WERI-Rb-1 (cell line): ENCODE data around the gene TMEM131L.

Source experiments
- DNase-seq: peaks from one replicate; pipeline ENCODE4 v3.0.0-alpha.2; 2020
- H3K27ac ChIP-seq: fragments of 250-450 bp; sonication (Bioruptor Pico); 2 replicates; pipeline ENCODE4 v1.5.1; 2020; ENCODE audit warnings: mild to moderate bottlenecking, moderate library complexity
- H3K27me3 ChIP-seq: fragments of 250-450 bp; sonication (Bioruptor Pico); 2 replicates; pipeline ENCODE4 v1.5.1; 2021; ENCODE audit warnings: mild to moderate bottlenecking, low read depth, moderate library complexity; ENCODE audit not compliant: insufficient read depth, severe bottlenecking
- H3K36me3 ChIP-seq: fragments of 250-450 bp; sonication (Bioruptor Pico); 2 replicates; pipeline ENCODE4 v1.5.1; 2020; ENCODE audit warnings: mild to moderate bottlenecking, moderate library complexity
- H3K4me3 ChIP-seq: 2 replicates; pipeline ENCODE4 v1.5.1; 2011; ENCODE audit warnings: low read depth, mild to moderate bottlenecking, control low read depth, low read length
- H3K9me3 ChIP-seq: fragments of 250-450 bp; sonication (Bioruptor Pico); 2 replicates; pipeline ENCODE4 v1.5.1; 2021; ENCODE audit warnings: mild to moderate bottlenecking, moderate library complexity; ENCODE audit not compliant: severe bottlenecking
- TF ChIP-seq, protein P1 (sequence below): IDR thresholded peaks from 2 replicates; pipeline ENCODE4 v1.5.1; 2011; ENCODE audit warnings: low read depth, mild to moderate bottlenecking, control low read depth, inconsistent platforms, low read length

The TMEM131L gene

DNA sequence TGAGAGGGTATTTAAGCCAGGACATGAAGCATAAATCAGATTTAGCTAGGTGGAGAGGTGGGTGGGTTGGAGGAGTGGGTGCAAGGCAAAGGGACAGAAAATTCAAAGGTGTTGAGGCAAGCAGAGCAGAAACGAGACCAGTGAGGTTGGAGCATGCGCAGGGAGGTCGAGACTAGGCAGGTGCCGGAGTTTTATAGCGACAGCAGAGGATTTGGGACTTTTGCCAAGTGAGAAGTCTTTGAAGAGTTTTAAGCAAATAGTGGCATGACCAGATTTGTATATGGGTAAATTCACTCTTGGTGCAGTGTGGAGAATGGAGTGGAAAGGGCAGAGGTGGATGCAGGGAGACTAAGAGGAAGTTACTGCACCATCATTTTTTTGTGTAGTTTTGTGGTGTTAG is 110.9 kb downstream of the TMEM131L start:
- TF ChIP-seq, protein P1, sequence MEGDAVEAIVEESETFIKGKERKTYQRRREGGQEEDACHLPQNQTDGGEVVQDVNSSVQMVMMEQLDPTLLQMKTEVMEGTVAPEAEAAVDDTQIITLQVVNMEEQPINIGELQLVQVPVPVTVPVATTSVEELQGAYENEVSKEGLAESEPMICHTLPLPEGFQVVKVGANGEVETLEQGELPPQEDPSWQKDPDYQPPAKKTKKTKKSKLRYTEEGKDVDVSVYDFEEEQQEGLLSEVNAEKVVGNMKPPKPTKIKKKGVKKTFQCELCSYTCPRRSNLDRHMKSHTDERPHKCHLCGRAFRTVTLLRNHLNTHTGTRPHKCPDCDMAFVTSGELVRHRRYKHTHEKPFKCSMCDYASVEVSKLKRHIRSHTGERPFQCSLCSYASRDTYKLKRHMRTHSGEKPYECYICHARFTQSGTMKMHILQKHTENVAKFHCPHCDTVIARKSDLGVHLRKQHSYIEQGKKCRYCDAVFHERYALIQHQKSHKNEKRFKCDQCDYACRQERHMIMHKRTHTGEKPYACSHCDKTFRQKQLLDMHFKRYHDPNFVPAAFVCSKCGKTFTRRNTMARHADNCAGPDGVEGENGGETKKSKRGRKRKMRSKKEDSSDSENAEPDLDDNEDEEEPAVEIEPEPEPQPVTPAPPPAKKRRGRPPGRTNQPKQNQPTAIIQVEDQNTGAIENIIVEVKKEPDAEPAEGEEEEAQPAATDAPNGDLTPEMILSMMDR = no peak
- no peak for DNase-seq
- no peaks in the 10 kb centered on the region for H3K9me3 ChIP-seq
- no peaks in the 10 kb centered on the region for H3K36me3 ChIP-seq
- no peak overlapping the region for H3K4me3 ChIP-seq
- no peak overlapping the region for H3K27ac ChIP-seq
- no peaks in the 10 kb centered on the region for H3K27me3 ChIP-seq

DNA sequence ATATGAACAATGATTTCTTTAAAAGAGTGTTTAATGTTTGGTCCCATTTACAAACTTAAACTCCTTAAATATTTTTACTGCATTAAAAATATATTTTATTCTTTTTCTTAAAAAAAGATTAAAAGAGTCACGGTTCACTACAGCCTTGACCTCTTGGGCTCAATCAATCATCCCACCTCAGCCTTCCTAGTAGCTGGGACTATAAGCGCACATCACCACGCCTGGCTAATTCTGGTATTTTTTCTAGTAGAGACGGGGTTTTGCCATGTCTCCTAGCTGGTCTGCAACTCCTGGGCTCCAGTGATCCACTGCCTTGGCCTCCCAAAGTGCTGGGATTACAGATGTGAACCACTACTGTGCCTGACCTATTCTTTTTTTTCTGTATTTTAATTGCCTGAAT is 113.2 kb downstream of the TMEM131L start:
- H3K9me3 ChIP-seq = no peaks in the 10 kb centered on the region
- no peaks in the 10 kb centered on the region for H3K27me3 ChIP-seq
- no peak overlapping the region for H3K27ac ChIP-seq
- TF ChIP-seq, protein P1 = no peak
- no peak for DNase-seq
- H3K4me3 ChIP-seq = no peak overlapping the region
- no peaks in the 10 kb centered on the region for H3K36me3 ChIP-seq

DNA sequence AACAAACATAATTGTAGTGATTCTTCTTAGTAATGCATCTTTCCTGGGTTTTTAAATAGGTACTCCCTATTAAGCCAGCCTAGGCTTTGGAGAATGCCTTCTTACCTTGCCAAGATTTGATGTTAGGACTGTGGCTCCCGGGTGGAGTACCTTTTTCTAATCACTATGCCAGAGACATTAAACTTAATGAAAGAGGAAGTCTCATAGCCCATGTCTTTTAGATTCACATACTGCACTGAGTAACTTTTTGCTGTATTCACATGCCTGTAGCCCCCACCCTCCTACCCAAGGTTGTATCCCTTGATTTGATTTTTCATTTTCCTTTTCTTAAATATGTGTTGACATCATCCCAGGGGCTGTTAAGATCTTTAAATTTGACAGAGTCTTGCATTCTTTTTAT is 113.7 kb downstream of the TMEM131L start:
- TF ChIP-seq, protein P1 = no peak
- Histone ChIP-seq H3K4me3 (no peak overlapping the region), H3K27ac (no peak overlapping the region), H3K36me3 (no peaks in the 10 kb centered on the region), H3K9me3 (no peaks in the 10 kb centered on the region), H3K27me3 (no peaks in the 10 kb centered on the region)
- no peak for DNase-seq

DNA sequence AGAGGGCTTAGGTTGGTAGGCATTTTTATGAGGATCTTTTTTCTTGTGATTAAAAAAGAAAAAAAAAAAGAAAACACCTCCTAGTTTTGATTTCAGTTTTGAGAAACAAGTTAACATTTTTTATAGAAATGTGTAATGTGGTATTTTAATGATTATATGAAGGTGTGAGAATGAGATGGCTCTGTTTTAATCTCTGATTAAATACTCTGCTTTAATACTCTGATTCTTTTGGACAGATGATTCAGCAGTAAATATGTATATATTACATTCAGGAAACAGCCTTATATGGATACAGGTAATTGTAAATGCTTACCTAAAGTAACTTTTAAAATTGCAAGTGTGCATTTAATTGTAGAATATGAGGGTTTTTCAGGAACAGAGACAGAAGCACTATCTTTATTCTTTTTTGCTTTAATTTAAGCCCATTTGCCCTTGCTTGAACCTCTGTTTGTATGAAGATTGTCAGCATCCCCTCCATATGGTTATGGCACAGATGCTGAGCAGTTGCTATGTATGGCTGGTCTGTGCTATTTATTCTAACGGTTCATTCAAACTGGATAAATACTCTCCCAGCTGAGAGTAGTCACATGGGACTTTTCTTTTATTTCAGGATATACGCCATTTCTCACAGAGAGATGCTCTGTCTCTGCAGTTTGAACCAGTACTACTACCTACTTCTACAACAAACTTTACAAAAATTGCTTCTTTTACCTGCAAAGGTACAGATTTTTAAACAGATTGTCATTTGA is 117.0 kb downstream of the TMEM131L start:
- H3K27ac ChIP-seq = no peak overlapping the region
- H3K27me3 ChIP-seq = no peaks in the 10 kb centered on the region
- TF ChIP-seq, protein P1 = no peak
- no peak overlapping the region for H3K4me3 ChIP-seq
- no peak for DNase-seq
- H3K36me3 ChIP-seq = no peaks in the 10 kb centered on the region
- no peaks in the 10 kb centered on the region for H3K9me3 ChIP-seq

DNA sequence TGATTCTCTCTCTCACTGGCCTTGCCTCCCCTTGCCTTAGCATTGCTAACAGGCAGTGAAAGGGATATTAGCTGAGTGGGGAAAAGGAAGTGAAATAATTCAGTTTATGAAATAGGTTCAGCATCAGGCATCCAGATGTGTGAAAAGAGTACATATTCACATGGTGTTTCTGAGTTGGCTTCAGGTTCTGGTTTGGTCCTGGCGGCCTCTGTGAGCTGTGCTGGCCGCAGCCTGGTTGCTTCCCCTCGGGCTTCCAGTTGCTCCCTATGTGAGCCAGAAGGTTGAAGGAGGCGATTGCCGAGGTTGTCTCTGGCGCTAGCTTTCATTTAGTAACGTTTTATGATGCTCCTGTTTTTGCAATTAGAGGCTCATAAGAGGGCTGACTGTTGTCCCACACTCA is 118.9 kb downstream of the TMEM131L start:
- no peaks in the 10 kb centered on the region for H3K27me3 ChIP-seq
- TF ChIP-seq, protein P1 = no peak
- no peak overlapping the region for H3K4me3 ChIP-seq
- no peak for DNase-seq
- no peak overlapping the region for H3K27ac ChIP-seq
- no peaks in the 10 kb centered on the region for H3K9me3 ChIP-seq
- no peaks in the 10 kb centered on the region for H3K36me3 ChIP-seq
